Muscle layer of colon (tissue), 2 donors: ENCODE results near the gene SYCP2L.

Experiments
- H3K27ac ChIP-seq: one replicate; pipeline ENCODE4 v1.7.0; 2013; ENCODE audit warnings: low read depth, mild to moderate bottlenecking, low read length, moderate library complexity
- H3K27me3 ChIP-seq, 2 donors: one replicate each; pipeline ENCODE4 v1.7.0; 2013; ENCODE audit warnings: low read length in 2 of 2, mild to moderate bottlenecking in 2 of 2; ENCODE audit not compliant: insufficient read depth in 2 of 2, control insufficient read depth in 1 of 2
- H3K36me3 ChIP-seq: one replicate; pipeline ENCODE4 v1.7.0; 2013; ENCODE audit warnings: mild to moderate bottlenecking, low read length; ENCODE audit not compliant: insufficient read depth
- H3K4me1 ChIP-seq: one replicate; pipeline ENCODE4 v1.7.0; 2013; ENCODE audit warnings: mild to moderate bottlenecking, low read length; ENCODE audit not compliant: insufficient read depth
- H3K4me3 ChIP-seq, 2 donors: one replicate each; pipeline ENCODE4 v1.7.0; 2013; ENCODE audit warnings: low read length in 2 of 2, low read depth in 1 of 2, mild to moderate bottlenecking in 1 of 2, moderate library complexity in 1 of 2
- H3K9ac ChIP-seq: one replicate; pipeline ENCODE4 v1.7.0; 2013; ENCODE audit warnings: low read length
- H3K9me3 ChIP-seq: one replicate; pipeline ENCODE4 v1.7.0; 2013; ENCODE audit warnings: mild to moderate bottlenecking, low read length
- donor health status: abdominal sarcoma.
- donor health status: Adenocarcinoma of cecum.

SYCP2L gene

DNA sequence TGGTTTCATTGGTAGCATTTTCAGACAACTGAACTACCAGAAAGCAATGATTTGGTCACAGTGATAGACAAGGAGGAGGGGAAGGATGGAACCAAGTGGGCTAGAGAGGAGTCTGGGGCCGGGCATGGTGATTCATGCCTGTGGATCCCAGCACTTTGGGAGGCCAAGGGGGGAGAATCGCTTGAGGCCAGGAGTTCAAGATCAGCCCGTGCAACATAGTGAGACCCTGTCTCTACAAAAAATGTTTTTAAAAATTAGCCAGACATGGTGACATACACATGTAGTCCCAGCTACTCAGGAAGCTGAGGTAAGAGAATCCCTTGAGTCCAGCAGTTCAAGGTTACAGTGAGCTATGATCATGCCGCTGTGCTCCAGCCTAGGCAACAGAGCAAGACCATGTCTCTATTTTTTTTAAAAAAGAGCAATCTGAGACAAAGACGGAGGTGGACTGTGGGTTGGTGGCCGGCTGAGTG lies 70.6 kb downstream of the SYCP2L start:
- no peak overlapping the region for H3K4me3 ChIP-seq
- H3K9ac ChIP-seq = no peak overlapping the region

DNA sequence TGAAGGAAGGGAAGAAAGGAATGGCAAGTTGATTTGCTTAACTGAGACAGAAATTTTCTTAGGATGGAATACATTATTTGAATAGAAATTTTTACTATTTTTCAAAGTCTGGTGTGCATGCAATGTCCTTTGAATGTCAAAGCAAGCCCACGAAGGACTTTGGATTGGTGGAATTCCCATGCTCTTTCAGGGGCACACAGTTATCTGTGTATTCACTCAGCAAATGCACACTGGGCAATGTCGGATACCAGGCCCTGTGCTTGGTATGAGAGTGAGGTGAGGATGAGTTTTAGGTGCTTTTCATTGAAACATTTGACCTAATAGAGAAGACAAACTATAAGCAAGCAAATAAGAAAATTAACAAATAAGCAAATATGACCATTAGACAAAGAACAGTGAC lies 73.3 kb downstream of the SYCP2L start:
- no peaks in the 10 kb centered on the region for H3K36me3 ChIP-seq
- no peak overlapping the region for H3K4me3 ChIP-seq
- no peaks in the 10 kb centered on the region for H3K9me3 ChIP-seq
- no peaks in the 10 kb centered on the region for H3K27me3 ChIP-seq
- no peak overlapping the region for H3K9ac ChIP-seq
- no peak overlapping the region for H3K27ac ChIP-seq
- no peaks in the 10 kb centered on the region for H3K4me1 ChIP-seq

More for the DNA sequence above, 70.6 kb downstream of the SYCP2L start:
- no peaks in the 10 kb centered on the region for H3K27me3 ChIP-seq
- H3K27ac ChIP-seq = no peak overlapping the region
- no peaks in the 10 kb centered on the region for H3K4me1 ChIP-seq
- H3K36me3 ChIP-seq = no peaks in the 10 kb centered on the region
- H3K9me3 ChIP-seq = no peaks in the 10 kb centered on the region

DNA sequence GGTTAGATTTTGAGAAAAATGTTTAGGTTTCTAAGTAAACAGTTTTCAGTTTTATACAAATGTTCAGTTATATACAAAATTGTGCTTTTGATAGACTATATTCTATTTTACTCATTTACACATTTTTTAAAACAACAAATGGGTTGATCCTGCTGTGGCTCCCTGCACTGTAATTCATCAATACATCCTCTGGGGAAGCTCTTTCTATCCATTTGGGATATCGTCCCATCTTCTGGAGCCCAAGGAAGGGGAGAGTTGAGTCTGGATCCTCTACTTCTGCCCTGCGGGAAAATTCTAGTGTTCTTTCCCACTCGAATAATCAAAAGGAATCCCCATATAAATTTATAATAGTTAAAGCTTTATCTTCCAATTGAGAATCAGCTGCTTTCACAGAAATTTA lies 75.0 kb downstream of the SYCP2L start:
- Histone ChIP-seq H3K4me1 (no peaks in the 10 kb centered on the region), H3K9ac (no peak overlapping the region), H3K27ac (no peak overlapping the region), H3K27me3 (no peaks in the 10 kb centered on the region), H3K9me3 (no peaks in the 10 kb centered on the region), H3K4me3 (no peak overlapping the region), H3K36me3 (no peaks in the 10 kb centered on the region)

DNA sequence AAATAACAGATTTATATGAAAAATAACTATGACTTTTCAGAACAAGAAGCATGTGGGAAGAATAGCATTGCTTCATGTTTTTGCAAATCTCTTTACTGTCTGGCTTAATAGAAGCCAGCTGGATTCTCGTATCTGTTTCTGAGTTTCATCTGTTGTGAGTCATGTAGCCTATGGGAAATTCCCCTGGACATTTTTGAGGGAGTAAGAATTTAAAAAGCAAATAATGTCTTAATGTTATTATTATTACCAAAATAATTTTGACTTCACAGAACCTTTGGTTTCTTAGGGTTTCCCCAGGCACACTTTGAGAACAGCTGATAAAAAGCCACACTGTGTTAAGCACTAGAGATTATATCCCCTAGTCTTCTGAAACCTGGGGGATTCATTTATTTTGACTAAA lies 75.8 kb downstream of the SYCP2L start:
- no peaks in the 10 kb centered on the region for H3K9me3 ChIP-seq
- no peaks in the 10 kb centered on the region for H3K27me3 ChIP-seq
- no peaks in the 10 kb centered on the region for H3K4me1 ChIP-seq
- H3K27ac ChIP-seq = no peak overlapping the region
- no peak overlapping the region for H3K4me3 ChIP-seq
- no peaks in the 10 kb centered on the region for H3K36me3 ChIP-seq
- no peak overlapping the region for H3K9ac ChIP-seq

DNA sequence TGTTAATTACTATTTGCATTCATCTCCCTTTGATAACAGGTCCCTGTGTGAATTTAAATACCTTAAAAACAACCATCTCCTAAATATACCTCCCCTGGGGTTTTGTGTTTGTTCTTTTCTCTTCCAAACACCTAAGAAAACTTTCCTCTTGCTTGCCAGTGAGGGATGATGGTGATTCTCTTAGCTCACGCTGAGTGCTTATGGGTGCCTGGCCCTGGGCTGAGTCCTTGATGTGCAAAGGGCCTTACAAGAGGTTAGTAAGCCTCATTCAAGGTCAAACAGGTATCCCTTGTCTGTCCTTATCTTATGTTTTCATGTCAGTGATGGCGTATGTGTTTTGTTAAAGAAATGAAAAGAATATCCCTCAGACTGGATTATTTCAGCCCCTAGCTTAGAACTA lies 76.3 kb downstream of the SYCP2L start:
- Histone ChIP-seq H3K4me1 (no peaks in the 10 kb centered on the region), H3K4me3 (no peak overlapping the region)

DNA sequence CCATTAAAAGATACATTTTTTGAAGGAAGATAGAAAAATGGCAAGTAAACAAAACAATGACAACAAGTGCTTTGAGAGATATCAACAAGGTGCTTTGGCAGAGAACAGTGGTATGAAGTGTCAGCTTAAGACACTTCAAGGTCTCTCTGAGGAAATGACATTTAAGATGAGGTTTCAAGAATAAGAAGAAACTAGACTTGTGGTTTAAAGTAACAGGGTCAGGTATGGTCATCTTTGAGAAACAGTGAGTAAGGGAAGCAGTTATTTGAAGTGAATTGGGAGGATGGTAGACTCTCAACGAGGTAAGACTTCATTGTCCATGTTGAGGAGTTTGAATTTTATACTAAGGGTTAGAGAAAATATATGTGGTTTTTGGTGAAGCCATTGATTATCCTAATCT lies 77.8 kb downstream of the SYCP2L start:
- no peaks in the 10 kb centered on the region for H3K9me3 ChIP-seq
- H3K9ac ChIP-seq = no peak overlapping the region
- no peak overlapping the region for H3K27ac ChIP-seq
- no peaks in the 10 kb centered on the region for H3K4me1 ChIP-seq
- no peak overlapping the region for H3K4me3 ChIP-seq
- no peaks in the 10 kb centered on the region for H3K27me3 ChIP-seq
- H3K36me3 ChIP-seq = no peaks in the 10 kb centered on the region

More for the DNA sequence above, 76.3 kb downstream of the SYCP2L start:
- Histone ChIP-seq H3K9me3 (no peaks in the 10 kb centered on the region), H3K27me3 (no peaks in the 10 kb centered on the region), H3K36me3 (no peaks in the 10 kb centered on the region), H3K9ac (no peak overlapping the region), H3K27ac (no peak overlapping the region)

DNA sequence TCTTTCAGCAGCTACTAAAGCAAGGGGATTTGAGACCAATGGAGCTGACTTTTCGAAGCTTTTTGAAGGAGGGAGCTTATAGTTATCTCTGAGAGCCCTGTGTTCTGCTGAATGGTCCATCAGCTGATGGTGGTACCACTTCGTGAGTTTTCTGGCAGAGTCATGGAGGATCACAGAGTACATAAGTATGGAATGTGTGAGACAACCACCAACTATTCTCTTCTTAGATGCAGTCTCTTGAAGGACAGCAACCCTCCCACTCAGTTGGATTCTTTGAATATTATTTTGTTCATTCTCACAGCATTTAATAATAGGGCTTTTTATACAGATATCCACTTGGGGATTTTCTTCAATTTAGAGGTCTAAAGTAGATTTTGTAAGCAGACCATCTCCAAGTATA lies 81.9 kb downstream of the SYCP2L start:
- no peak overlapping the region for H3K4me3 ChIP-seq
- no peaks in the 10 kb centered on the region for H3K9me3 ChIP-seq
- H3K9ac ChIP-seq = no peak overlapping the region
- H3K27ac ChIP-seq = no peak overlapping the region
- H3K36me3 ChIP-seq = no peaks in the 10 kb centered on the region
- H3K4me1 ChIP-seq = no peaks in the 10 kb centered on the region
- H3K27me3 ChIP-seq = no peaks in the 10 kb centered on the region

DNA sequence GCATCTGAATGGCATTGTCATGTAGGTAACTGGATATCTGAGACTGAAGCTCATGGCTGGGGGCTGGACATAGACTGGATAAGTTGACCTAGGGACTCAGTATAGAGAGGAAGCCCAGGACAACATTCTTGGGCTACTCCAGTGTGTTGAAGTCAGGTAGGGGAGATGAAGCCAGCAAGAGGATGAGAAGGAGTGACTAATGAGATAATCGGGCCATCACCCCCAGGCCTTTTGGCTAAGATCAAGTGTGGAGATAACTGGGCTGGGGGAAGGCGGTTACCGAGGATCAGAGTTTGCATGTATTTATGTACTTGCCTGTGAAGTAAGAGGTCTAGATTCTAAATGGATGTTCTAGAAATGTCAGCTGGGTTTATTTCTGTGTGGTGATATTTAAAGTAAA lies 83.9 kb downstream of the SYCP2L start:
- Histone ChIP-seq H3K4me3 (no peak overlapping the region), H3K9ac (no peak overlapping the region), H3K4me1 (no peaks in the 10 kb centered on the region), H3K36me3 (no peaks in the 10 kb centered on the region), H3K27ac (no peak overlapping the region), H3K27me3 (no peaks in the 10 kb centered on the region), H3K9me3 (no peaks in the 10 kb centered on the region)

DNA sequence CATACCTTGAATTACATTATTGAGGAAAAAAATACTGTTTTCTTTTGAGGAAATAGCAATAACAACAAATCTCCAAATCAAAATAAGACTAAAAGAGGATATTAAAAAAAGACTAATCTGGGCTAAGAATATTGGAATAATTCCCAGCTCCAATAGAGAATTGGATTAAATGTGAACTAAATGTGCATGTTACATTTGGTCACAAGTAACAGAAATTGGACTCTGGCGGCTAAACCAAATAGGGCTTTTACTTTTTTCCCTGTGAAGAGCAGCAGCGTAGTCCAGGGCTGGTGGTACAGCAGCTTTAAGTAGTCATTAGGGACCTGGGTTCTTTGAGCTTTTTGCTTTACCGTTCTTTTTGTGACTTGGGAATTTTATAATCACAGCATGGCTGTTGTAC lies 85.3 kb downstream of the SYCP2L start:
- no peak overlapping the region for H3K9ac ChIP-seq
- no peak overlapping the region for H3K4me3 ChIP-seq
- H3K36me3 ChIP-seq = no peaks in the 10 kb centered on the region
- H3K27me3 ChIP-seq = no peaks in the 10 kb centered on the region
- H3K9me3 ChIP-seq = no peaks in the 10 kb centered on the region
- no peaks in the 10 kb centered on the region for H3K4me1 ChIP-seq
- no peak overlapping the region for H3K27ac ChIP-seq

DNA sequence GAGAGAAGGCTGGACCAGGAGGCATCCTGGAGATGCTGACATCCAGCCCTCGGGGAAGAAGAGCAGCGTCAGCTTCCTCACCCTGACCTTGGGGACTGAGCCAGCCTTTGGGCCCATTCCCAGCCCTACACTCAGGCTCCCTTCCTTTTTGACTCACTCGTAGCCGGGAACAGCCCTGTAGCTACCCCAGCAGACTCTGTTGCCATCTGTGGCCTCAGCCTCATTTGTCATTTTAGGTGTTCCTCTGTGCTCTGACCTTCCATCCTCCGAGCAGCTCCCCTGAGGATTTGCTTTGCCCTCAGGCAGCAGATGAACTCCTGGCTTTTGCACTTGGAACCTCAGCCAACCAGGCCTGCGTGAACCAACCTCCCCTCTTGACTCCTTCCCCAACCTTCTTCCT lies 89.7 kb downstream of the SYCP2L start:
- H3K9ac ChIP-seq = no peak overlapping the region
- no peak overlapping the region for H3K4me3 ChIP-seq
- H3K27me3 ChIP-seq = no peaks in the 10 kb centered on the region
- no peaks in the 10 kb centered on the region for H3K36me3 ChIP-seq
- H3K9me3 ChIP-seq = no peaks in the 10 kb centered on the region
- no peak overlapping the region for H3K27ac ChIP-seq
- H3K4me1 ChIP-seq = no peaks in the 10 kb centered on the region

DNA sequence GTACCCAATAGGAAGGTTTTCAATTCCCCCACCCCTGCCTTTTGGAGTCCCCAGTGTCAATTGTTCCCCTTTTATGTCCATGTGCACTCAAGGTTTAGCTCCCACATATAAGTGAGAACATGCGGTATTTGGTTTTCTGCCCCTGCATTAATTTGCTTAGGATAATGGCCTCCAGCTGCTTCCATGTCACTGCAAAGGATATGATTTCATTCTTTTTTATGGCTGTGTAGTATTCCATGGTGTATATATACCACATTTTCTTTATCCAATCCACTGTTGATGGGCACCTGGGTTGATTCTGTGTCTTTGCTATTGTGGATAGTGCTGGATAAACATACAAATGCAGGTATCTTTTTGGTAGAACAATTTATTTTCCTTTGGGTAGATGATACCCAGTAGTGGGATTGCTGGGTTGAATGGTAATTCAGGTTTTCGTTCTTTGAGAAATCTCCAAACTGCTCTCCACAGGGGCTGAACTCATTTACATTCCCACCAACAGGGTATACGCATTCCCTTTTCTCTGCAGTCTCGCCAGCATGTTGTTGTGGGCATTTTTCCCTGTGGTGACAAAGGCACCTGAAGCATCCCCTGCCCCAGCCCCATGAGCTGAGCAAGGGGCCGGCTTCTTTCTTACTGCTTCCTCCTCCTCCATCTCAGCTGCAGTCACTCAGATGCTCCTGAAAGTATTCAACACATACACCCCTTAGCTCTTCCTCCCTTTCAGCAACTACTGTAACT lies 90.5 kb downstream of the SYCP2L start:
- no peaks in the 10 kb centered on the region for H3K9me3 ChIP-seq
- no peaks in the 10 kb centered on the region for H3K4me1 ChIP-seq
- no peak overlapping the region for H3K9ac ChIP-seq
- no peaks in the 10 kb centered on the region for H3K27me3 ChIP-seq
- H3K4me3 ChIP-seq = no peak overlapping the region
- H3K27ac ChIP-seq = no peak overlapping the region
- no peaks in the 10 kb centered on the region for H3K36me3 ChIP-seq

DNA sequence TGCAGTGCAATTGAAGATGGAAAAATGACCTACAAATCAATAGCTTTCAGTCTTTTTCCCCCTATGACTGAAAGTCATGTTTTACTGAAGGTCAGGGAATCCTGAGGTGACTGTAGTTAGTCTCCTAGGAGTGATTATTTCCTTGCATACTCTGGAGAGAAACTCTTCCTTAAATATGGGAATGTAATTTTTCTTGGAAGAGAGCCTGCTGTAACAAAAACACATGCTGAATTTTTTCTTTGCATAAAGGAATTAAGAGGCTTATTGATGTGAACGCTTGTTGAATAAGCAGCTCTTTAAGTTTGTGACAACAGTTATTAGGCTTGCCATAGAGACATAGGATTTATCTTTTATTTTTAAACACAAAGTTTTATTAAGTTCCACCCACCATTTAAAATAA lies 92.8 kb downstream of the SYCP2L start:
- H3K9me3 ChIP-seq = no peaks in the 10 kb centered on the region
- no peak overlapping the region for H3K4me3 ChIP-seq
- H3K4me1 ChIP-seq = no peaks in the 10 kb centered on the region
- H3K36me3 ChIP-seq = no peaks in the 10 kb centered on the region
- no peaks in the 10 kb centered on the region for H3K27me3 ChIP-seq
- H3K27ac ChIP-seq = no peak overlapping the region
- H3K9ac ChIP-seq = no peak overlapping the region
